GM21825 (cell line): Measurements from ENCODE around the gene THBS3.
"Not testable (repeated sequence)": the region's sequence is repeated elsewhere in the genome, so short reads cannot be mapped to it uniquely, and the experiment has no call there.

Experiments used
- ATAC-seq: cut with Tn5 transposase; IDR thresholded peaks from one replicate; pipeline ENCODE4 v1.9.1; 2021; ENCODE audit warnings: mild to moderate bottlenecking, moderate library complexity; ENCODE audit not compliant: unreplicated experiment

Gene THBS3

DNA sequence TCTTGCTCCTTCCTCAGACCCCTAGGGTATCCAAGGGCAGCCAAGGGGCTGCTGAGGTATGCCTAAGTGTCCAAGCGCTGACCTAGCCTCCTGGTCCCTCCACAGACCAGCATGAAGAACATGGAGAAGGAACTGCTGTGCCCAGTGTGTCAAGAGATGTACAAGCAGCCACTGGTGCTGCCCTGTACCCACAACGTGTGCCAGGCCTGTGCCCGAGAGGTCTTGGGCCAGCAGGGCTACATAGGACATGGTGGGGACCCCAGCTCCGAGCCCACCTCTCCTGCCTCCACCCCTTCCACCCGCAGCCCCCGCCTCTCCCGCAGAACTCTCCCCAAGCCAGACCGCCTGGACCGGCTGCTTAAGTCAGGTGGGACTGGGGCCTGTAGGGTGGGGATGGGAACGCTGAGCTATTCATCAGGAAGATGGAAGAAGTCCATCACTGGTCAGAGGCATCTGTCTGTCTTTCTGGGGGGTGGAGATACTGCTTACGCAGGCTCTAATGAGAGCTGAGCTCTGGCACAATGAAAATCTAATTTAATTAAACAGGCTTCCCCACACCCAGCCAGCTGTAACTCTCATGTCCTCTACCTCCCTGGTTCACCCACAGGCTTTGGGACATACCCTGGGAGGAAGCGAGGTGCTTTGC, 32.3 kb downstream of the THBS3 start:
- ATAC-seq: no peak

DNA sequence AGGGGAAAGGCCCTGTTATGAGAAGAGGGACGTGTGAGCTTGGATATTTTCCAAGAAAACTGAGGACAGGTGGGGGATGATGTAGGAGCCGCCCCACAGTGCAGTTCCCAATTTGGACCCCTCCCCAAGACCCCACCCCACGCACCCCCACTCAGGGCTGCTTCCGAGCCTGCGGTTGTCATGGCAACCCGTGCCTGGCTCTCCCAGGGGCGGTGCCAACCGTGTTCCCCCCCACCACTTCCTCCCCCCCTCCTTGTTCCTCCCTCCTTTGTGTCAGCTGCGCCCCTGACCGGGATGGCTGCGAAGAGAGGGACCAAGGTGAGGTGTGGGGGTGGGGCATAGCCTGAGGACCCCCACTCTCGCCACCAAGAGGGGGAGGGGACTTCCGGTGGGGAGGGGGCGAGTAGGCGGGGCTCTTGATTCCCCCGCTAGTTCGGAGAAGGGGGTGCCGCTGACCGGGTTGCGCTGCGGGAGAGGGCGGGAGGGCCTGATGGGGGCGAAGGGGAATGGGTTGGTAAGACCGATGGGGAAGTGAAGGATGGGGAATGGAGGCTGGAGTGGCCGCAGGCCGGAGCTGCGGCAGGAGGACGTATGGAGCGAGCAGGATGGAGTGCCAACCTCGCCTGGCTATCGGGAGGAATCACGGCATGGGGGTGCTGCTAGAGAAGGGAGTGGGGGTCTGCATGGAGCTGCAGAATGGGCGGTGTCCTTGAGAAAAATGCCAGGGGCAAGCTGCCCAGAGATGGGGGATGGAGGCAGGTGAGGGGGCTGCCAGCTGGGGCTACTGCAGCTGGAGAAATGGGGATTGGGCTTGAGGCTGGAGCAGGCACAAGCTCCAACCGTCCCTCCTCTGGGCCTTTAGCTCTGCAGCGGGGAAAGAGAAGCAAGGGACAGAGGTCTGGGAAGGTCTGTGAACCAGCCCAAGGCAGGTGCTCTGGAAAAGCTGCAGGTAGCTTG, 33.1 kb downstream of the THBS3 start:
- ATAC-seq: no peak

DNA sequence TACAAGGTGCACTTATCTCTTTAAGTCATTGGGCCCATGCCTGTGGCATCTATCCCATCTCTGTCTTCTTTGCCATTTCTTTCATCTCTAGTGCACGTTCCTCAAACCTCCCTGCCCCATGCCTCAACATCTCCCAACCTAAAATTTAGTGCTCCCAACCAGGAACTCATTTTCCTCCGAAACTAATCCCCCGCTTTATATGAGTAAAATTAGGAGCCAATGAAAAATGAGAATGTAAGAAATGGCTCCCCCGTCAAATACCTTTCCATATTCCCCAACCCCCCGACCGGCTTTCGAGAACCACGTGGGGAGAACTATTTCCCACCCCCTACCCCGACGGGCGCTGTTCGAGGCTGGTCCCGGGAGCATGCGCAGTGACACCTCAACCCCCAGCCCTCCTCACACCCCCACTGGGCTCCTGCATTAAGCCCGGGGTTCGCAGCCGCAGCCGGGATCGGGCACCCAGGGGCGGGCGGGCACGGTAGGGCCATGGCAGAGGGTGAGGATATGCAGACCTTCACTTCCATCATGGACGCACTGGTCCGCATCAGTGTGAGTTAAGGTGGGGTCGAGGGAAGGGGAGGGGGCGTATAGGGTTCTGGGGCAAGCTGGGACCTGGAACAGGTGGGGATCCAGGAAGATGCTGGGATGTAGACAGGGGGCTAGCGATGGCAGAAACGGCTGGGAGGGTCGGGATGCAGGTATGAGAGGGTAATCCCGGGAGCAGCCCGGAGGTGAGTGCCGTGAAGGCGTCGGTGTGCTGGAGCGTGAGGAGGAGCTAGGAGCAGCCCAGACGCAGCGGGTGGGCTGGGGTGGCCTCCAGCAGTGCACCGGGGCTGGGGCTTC, 34.0 kb downstream of the THBS3 start, which contains the start of gene TRIM46:
Gene TRIM46, plus strand, starts transcription at position 372 of the 846 bp plus-strand sequence. Its CDS starts 118 bp downstream, at position 490.
- ATAC-seq: no peak

DNA sequence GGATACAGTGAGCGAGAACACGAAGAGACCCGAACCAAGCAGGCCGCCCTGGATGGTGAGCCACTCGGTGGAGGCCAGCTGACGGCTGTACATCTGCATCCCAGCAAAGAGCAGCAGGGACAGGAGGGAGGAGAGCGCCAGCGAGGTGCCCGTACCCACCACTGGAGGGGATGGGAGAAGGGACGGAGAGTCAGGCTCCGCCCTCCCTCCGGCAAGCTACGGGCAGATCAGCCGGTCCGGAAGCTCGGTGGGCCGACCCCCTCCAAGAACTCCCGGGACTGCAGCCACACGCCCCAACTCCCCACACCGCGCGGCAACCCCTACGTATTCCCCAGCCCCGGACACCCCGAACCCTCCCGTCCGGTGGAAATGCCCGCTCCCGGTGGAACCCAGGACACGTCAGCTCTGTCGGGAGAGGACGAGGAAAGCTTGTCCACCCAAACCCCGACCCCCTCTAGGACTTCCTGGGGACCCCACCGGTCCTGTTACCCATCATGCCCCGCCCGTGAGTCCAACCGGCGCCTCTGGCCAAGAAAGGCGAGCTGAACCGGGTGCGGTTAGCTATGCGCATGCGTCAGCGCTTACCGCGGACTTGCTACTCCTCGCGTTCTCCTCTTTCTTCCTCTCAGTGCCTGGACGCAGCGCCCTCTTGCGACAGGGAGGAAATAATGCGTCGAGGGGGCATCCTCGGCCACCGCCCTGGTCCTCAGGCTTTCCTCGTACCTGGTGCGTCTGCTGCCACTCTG, 34.8 kb downstream of the THBS3 start, which contains the start of gene KRTCAP2:
Gene KRTCAP2, minus strand, starts transcription at position 573 of the 746 bp plus-strand sequence. Its CDS starts 80 bp downstream, at position 493.
- peak; percentile 56 for ATAC-seq

DNA sequence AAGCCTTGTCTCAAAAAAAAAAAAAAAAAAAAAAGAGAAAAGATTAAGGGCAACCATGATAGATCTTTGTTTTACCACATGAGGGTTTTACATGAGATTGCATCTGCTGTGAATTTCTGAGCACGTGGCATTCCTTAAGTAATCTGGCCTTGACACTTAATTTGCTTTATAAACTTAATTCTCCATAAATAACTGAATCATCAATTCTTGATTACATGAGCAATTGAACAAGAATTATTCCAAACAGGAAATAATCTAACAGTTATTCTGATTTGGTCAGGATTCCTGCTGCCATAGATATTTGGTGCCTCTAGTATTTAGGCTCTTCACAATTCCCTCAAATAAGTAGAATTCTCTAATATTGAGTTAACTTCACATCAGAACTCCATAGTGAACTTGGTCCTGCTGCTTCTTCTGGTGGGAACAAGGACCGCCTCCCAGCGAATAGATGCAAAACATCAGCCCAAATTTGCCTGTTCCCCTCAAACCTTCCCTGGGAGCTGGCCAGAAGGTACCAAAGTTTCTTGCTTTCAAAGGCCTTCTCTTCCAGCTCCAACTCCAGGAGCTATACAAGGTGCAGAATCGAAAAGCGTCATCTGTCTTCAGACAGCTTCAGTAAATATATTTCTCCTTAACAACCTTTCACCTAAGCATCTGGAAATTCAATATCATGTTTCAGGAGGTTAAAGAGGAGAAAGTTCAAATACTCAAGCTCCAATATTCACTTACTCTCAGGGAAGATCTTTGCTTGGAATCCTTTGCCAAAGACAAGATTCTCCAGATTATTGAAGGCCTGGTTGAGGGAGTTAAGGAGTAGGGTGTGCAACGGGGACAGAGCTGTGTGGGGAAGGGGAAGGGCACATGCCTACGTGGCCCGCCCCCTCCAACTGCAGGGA, 35.6 kb downstream of the THBS3 start:
- ATAC-seq: peak; percentile 11

DNA sequence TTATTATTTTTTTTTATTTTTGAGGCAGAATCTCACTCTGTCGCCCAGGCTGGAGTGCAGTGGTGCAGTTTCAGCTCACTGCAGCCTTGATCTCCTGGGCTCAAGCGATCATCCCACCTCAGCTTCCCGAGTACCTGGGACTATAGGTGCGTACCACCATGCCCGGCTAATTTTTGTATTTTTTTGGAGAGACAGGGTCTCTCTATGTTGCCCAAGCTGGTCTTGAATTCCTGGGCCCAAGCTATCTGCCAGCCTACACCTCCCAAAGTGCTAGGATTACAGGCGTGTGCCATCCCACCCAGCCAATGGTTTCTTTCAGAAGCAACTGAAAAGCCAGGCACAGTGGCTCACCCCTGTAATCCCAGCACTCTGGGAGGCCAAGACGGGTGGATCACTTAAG, 36.9 kb downstream of the THBS3 start:
- ATAC-seq: no peak

DNA sequence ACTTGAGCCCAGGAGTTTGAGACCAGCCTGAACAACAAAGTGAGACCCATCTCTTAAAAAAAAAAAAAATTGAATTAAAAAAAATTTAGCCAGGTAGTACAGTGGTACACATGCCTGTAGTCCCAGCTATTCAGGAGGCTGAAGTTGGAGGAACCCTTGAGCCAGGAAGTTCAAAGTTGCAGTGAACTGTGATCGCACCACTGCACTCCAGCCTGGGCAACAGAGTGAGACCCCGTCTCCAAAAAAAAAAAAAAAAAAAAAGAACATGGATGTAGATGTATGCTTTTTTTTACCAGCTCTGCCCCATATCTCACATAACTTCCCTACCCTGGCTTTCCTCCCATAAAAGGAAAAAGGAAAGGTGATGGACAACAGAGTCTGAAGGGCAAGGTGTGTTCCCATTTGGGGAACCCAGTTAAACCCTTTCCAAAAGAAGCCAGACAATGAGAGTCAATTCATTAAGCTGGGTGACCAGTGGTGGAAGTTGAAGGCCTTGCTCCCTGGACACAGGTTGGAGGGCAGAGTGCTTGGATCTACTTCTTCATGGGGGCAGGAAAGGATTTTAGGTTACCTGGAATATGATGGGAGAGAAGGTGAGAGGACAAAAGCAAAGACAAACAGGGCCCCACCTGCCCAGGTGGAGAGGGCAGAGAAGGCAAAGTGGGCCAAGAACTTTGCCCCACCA, 37.5 kb downstream of the THBS3 start:
- ATAC-seq: no peak

DNA sequence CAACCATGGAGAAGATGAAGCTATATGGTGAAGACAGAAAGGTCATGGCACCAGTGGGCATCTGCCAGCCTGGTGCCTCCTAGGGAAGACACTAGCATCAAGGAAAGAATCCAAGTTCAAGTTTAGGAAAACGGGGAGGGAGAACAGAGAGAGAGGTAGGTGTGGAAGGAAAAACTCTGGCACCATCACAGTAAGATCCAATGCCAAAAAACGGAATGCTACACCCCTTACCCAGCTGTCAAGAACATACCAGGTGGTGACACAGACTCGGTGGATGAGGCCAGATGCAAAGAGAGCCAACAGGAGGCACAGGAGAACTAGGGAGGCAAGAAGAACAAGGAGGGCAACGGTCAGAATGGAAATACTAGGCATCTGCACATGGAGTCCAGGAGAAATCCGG, 38.2 kb downstream of the THBS3 start:
- ATAC-seq: no peak

DNA sequence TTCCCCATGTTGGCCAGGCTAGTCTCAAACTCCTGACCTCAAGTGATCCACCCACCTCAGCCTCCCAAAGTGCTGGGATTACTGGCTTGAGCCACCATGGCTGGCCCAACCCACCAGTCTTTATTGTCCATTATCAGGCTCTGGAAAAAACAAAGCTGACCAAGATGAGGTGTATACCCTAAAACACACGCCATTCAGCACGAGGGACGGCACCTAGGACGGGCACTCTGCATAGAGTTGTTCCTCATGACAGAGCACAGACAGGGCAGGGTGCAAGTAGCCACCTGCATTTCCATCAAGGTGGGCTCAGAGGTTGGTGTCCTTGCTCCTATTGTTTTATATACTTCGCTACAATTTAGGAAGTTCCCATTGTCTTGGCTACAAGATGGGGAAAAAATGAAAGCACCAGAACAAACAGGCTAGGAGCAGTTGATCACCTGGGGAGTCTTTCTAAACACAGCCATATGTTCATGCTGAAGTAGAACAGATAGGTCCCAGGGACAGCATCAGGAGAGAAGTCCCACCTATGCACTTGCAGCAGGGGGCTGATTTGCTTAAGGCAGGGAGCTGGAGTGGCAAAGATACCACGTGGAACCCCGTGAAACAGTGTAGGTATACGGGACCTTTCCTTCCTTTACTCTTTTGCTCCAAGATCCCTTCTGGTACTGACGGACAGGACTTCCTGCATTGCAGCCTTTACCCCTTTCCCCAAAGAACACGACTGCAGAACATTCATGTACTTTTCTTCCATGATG, 39.1 kb downstream of the THBS3 start:
- ATAC-seq: no peak

DNA sequence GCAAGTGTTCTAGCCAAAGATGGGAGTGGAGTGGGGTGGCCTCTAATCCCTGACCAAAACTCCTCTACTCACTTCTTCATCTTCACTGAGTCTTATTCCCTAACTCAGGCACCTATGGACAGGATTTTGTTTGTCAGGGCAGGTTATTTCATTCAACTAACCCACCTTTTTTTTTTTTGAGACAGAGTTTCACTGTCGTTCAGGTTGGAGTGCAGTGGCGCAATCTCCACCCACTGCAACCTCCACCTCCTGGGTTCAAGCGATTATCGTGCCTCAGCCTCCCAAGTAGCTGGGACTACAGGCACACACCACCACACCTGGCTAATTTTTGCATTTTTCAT, 39.6 kb downstream of the THBS3 start:
- ATAC-seq: not testable (repeated sequence)

DNA sequence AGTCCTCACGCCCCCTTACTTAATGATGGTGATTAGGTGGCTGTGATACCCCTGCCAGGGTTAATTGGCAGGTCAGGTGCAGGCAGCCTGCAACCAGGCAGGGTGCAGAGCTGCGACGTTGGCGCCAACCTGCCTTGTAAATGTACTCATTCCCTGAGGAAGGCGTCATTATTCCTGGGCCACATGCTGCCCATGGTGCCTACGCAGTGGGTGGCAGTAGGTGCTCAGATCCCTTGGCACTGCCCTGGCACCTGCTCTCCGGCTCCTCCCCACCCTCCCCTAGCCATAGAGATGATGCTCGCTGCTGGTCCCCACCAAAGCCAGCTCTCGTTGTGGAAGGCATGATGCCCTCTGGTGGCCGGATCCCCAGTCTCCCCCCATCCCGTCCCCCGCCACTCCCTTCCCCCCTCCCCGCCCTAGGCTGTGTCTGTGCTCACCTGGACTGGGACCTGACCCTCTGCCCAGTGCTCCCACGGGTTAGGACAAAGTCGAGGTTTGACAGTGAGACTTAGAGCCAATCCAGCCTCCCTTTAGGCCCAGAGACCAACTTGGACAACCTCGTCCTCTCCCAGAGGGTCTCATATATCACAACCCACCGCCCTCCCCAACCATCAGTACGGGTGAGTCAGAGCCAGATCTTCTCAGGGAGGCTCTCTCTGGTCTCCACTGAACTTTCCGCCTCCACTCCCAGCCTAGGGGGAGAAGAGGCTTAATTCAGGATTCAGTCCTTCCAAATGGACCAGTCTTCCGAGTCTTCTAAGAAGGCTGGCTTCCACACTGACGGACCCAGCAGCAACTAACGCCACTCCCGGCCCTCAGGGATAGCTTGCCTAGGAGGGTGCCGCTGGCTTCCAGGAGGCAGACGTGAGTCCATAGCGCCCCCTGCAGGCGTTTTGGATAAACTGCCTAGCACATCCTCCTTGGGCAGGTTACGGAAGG, 40.3 kb downstream of the THBS3 start:
- ATAC-seq: no peak

DNA sequence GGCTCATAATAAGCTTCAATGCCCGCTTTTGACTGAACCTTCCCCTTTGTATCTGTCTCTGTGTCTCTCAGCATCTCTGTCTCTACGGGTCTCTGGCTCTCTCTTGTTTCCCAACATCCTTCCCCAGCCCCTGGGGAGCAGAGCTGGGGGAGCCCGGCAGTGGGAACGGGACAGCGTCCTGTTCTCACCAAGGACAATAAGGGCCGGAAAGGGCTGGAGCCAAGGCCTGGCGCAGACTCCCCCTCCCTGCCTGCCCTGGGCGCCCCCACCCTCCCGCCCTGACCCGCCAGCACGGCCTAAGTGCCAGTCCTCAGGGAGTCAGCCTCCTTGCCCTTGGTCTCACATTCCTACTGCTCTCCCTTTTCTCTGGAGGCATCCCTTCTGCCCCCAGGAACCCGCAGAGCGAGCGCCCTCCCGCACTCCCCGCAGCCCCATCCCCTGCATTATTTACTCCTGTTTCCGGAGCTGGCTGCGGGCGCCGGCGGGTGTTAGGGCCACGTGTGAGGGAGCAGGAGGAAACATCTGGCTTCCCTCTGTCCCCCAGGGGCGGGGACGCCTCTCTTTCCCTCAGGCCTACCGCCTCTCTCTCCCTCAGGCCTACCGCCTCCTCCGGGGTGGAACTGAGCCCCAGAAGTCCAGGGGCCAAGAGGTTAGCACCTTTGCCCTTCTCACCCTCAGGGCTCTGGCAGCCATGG, 41.1 kb downstream of the THBS3 start:
- no peak for ATAC-seq

DNA sequence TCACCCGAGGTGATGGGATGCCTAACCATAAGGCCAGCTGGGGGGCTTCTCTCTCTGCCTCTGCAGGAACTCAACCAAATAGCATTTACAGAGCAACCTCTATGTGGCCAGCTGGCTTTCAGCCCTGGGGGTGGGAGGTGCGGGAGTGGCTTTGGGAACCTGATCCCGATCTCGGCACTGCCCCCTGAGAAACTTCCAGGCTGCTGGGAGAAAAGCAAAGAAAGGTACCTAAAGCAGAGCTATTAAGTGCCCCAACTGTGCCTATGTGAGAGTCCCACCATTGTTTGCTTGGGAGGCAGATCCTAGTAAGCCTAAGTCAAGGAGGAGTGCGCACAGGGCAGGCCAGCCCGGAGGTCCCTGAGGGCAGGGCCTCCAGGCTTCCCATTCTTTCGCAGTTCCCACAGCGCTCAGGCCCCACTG, 41.6 kb downstream of the THBS3 start:
- no peak for ATAC-seq

DNA sequence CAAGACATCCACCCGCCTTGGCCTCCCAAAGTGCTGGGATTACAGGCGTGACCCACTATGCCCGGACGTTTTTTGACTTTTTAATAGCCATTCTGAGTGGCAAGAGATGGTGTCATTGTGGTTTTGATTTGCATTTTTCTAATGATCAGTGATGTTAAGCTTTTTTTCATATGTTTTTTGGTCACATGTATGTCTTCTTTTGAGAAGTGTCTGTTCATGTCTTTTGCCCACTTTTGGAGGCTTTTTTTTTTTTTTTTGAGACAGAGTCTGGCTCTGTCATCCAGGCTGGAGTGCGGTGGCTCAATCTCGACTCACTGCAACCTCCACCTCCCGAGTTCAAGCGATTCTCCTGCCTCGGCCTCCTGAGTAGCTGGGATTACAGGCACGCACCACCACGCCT, 43.1 kb downstream of the THBS3 start:
- not testable (repeated sequence) for ATAC-seq

DNA sequence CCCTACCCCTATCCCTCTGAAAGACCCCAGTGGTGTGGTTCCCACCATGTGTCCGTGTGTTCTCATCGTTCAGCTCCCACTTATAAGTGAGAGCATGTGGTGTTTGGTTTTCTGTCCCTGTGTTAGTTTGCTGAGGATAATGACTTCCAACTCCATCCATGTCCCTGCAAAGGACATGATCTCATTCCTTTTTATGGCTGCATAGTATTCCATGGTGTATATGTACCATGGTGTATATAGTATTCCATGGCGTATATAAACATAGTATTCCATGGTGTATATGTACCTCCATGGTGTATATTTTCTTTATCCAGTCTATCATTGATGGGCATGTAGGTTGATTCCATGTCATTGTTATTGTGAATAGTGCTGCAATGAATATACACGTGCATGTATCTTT, 43.9 kb downstream of the THBS3 start:
- not testable (repeated sequence) for ATAC-seq

DNA sequence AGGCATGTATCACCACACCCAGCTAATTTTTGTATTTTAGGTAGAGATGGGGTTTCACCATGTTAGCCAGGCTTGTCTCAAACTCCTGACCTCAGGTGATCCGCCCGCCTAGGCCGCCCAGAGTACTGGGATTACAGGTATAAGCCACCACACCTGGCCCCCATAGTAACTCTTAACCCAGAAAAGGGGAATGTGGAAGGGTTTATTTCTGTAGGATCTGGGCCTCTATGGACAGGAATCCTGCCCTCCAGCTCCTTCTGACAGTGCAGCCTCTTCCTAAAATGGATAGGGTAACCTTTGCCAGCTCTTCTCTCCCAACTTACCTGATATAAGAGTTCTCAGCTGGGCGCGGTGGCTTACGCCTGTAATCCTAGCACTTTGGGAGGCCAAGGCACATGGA, 45.1 kb downstream of the THBS3 start:
- not testable (repeated sequence) for ATAC-seq
